SK-N-SH treated with all-trans-retinoic acid at 6 μM for 48 hours (cell line): ENCODE data around the gene CSRP2.

Source experiments
- ATAC-seq: fragments of 200-7000 bp; cut with Tn5 transposase; 3 replicates; pipeline ENCODE4 v1.9.1; 2020; ENCODE audit warnings: mild to moderate bottlenecking, moderate library complexity
- ARNTL ChIP-seq: fragments of 450-650 bp; formaldehyde crosslinking; IDR thresholded peaks from 2 replicates; pipeline ENCODE4 v1.5.0; 2020; ENCODE audit warnings: low read depth, mild to moderate bottlenecking, moderate library complexity, borderline replicate concordance
- BACH2 ChIP-seq: fragments of 250-450 bp; sonication (Bioruptor Pico); IDR thresholded peaks from 2 replicates; pipeline ENCODE4 v1.9.0; 2021; ENCODE audit warnings: mild to moderate bottlenecking, borderline replicate concordance
- CSDC2 ChIP-seq: fragments of 250-450 bp; sonication (Bioruptor Pico); IDR thresholded peaks from 2 replicates; pipeline ENCODE4 v1.5.0; 2020; ENCODE audit warnings: mild to moderate bottlenecking, moderate library complexity
- CSRNP3 ChIP-seq: fragments of 250-450 bp; sonication (Bioruptor Pico); IDR thresholded peaks from 2 replicates; pipeline ENCODE4 v1.5.1; 2021; ENCODE audit warnings: mild to moderate bottlenecking, moderate library complexity
- ESRRG ChIP-seq: fragments of 250-450 bp; sonication (Bioruptor Pico); IDR thresholded peaks from 2 replicates; pipeline ENCODE4 v1.6.1; 2021; ENCODE audit warnings: mild to moderate bottlenecking
- GLIS3 ChIP-seq: fragments of 250-450 bp; sonication (Bioruptor Pico); IDR thresholded peaks from 2 replicates; pipeline ENCODE4 v1.5.0; 2020; ENCODE audit warnings: mild to moderate bottlenecking, moderate library complexity
- OSR1 ChIP-seq: fragments of 250-450 bp; sonication (Bioruptor Pico); IDR thresholded peaks from 2 replicates; pipeline ENCODE4 v1.8.0; 2022; ENCODE audit warnings: moderate library complexity, mild to moderate bottlenecking, inconsistent platforms
- PATZ1 ChIP-seq: fragments of 250-450 bp; sonication (Bioruptor Pico); IDR thresholded peaks from 2 replicates; pipeline ENCODE4 v1.8.0; 2020; ENCODE audit warnings: mild to moderate bottlenecking, moderate library complexity, borderline replicate concordance
- PPARA ChIP-seq: fragments of 250-450 bp; sonication (Bioruptor Pico); IDR thresholded peaks from 2 replicates; pipeline ENCODE4 v1.5.0; 2020; ENCODE audit warnings: mild to moderate bottlenecking, borderline replicate concordance
- RARB ChIP-seq: fragments of 250-450 bp; sonication (Bioruptor Pico); IDR thresholded peaks from 2 replicates; pipeline ENCODE4 v1.8.0; 2021; ENCODE audit warnings: mild to moderate bottlenecking, moderate library complexity
- TCF4 ChIP-seq: fragments of 250-450 bp; sonication (Bioruptor Pico); IDR thresholded peaks from 2 replicates; pipeline ENCODE4 v1.8.0; 2021; ENCODE audit warnings: mild to moderate bottlenecking, moderate library complexity, borderline replicate concordance
- TOX ChIP-seq: fragments of 250-450 bp; sonication (Bioruptor Pico); IDR thresholded peaks from 2 replicates; pipeline ENCODE4 v1.8.0; 2021; ENCODE audit warnings: mild to moderate bottlenecking, moderate library complexity, borderline replicate concordance
- ZC3H10 ChIP-seq: fragments of 250-450 bp; sonication (Bioruptor Pico); IDR thresholded peaks from 2 replicates; pipeline ENCODE4 v1.5.1; 2021; ENCODE audit warnings: mild to moderate bottlenecking, moderate library complexity
- ZFP3 ChIP-seq: fragments of 250-450 bp; sonication (Bioruptor Pico); IDR thresholded peaks from 2 replicates; pipeline ENCODE4 v1.5.0; 2020; ENCODE audit warnings: mild to moderate bottlenecking, moderate library complexity
- ZFP30 ChIP-seq: fragments of 450-650 bp; formaldehyde crosslinking; IDR thresholded peaks from 2 replicates; pipeline ENCODE4 v1.5.0; 2022; ENCODE audit warnings: mild to moderate bottlenecking, moderate library complexity
- ZNF8 ChIP-seq: fragments of 450-650 bp; formaldehyde crosslinking; IDR thresholded peaks from 2 replicates; pipeline ENCODE4 v1.5.0; 2020; ENCODE audit warnings: mild to moderate bottlenecking, moderate library complexity
- TF ChIP-seq, protein P1 (sequence below): fragments of 250-450 bp; sonication (Bioruptor Pico); IDR thresholded peaks from 2 replicates; pipeline ENCODE4 v1.8.0; 2021; ENCODE audit warnings: low read depth, mild to moderate bottlenecking, moderate library complexity, borderline replicate concordance
- TF ChIP-seq, protein P2 (sequence below): fragments of 250-450 bp; sonication (Bioruptor Pico); IDR thresholded peaks from 2 replicates; pipeline ENCODE4 v1.5.0; 2020; ENCODE audit warnings: mild to moderate bottlenecking, moderate library complexity
- TF ChIP-seq, protein P3 (sequence below): fragments of 250-450 bp; sonication (Bioruptor Pico); IDR thresholded peaks from 2 replicates; pipeline ENCODE4 v1.5.1; 2020; ENCODE audit warnings: low read depth, mild to moderate bottlenecking, moderate library complexity

CSRP2 gene

GRCh38 chr12:76874027-76874426, 4.8 kb downstream of the CSRP2 start:
- no peak for ATAC-seq
- TF ChIP-seq, protein P1, sequence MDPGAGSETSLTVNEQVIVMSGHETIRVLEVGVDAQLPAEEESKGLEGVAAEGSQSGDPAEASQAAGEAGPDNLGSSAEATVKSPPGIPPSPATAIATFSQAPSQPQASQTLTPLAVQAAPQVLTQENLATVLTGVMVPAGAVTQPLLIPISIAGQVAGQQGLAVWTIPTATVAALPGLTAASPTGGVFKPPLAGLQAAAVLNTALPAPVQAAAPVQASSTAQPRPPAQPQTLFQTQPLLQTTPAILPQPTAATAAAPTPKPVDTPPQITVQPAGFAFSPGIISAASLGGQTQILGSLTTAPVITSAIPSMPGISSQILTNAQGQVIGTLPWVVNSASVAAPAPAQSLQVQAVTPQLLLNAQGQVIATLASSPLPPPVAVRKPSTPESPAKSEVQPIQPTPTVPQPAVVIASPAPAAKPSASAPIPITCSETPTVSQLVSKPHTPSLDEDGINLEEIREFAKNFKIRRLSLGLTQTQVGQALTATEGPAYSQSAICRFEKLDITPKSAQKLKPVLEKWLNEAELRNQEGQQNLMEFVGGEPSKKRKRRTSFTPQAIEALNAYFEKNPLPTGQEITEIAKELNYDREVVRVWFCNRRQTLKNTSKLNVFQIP (CRISPR knock-in tag) = no peak
- TF ChIP-seq GLIS3 (CRISPR knock-in tag) = no peak
- no peak for TF ChIP-seq CSRNP3
- TF ChIP-seq, protein P2, sequence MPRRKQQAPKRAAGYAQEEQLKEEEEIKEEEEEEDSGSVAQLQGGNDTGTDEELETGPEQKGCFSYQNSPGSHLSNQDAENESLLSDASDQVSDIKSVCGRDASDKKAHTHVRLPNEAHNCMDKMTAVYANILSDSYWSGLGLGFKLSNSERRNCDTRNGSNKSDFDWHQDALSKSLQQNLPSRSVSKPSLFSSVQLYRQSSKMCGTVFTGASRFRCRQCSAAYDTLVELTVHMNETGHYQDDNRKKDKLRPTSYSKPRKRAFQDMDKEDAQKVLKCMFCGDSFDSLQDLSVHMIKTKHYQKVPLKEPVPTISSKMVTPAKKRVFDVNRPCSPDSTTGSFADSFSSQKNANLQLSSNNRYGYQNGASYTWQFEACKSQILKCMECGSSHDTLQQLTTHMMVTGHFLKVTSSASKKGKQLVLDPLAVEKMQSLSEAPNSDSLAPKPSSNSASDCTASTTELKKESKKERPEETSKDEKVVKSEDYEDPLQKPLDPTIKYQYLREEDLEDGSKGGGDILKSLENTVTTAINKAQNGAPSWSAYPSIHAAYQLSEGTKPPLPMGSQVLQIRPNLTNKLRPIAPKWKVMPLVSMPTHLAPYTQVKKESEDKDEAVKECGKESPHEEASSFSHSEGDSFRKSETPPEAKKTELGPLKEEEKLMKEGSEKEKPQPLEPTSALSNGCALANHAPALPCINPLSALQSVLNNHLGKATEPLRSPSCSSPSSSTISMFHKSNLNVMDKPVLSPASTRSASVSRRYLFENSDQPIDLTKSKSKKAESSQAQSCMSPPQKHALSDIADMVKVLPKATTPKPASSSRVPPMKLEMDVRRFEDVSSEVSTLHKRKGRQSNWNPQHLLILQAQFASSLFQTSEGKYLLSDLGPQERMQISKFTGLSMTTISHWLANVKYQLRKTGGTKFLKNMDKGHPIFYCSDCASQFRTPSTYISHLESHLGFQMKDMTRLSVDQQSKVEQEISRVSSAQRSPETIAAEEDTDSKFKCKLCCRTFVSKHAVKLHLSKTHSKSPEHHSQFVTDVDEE = no peak
- TF ChIP-seq CSDC2 (CRISPR knock-in tag) = no peak
- TF ChIP-seq, protein P3, sequence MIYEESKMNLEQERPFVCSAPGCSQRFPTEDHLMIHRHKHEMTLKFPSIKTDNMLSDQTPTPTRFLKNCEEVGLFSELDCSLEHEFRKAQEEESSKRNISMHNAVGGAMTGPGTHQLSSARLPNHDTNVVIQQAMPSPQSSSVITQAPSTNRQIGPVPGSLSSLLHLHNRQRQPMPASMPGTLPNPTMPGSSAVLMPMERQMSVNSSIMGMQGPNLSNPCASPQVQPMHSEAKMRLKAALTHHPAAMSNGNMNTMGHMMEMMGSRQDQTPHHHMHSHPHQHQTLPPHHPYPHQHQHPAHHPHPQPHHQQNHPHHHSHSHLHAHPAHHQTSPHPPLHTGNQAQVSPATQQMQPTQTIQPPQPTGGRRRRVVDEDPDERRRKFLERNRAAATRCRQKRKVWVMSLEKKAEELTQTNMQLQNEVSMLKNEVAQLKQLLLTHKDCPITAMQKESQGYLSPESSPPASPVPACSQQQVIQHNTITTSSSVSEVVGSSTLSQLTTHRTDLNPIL (CRISPR knock-in tag) = no peak
- TF ChIP-seq, all 23 proteins: peak for 0

GRCh38 chr12:76872415-76872814, 6.4 kb downstream of the CSRP2 start:
- no peak for ATAC-seq
- TF ChIP-seq TCF4 (CRISPR knock-in tag) = no peak
- no peak for TF ChIP-seq ZFP30 (CRISPR knock-in tag)
- no peak for TF ChIP-seq RARB
- TF ChIP-seq ZFP3 = no peak
- TF ChIP-seq ARNTL (CRISPR knock-in tag) = no peak
- TF ChIP-seq, protein P3 (CRISPR knock-in tag) = no peak
- TF ChIP-seq, protein P2 = no peak
- TF ChIP-seq PATZ1 = no peak
- no peak for TF ChIP-seq ZC3H10 (CRISPR knock-in tag)
- no peak for TF ChIP-seq OSR1
- no peak for TF ChIP-seq CSDC2 (CRISPR knock-in tag)
- TF ChIP-seq, protein P1 (CRISPR knock-in tag) = no peak
- TF ChIP-seq GLIS3 (CRISPR knock-in tag) = no peak
- TF ChIP-seq ESRRG = no peak
- TF ChIP-seq TOX = no peak
- TF ChIP-seq BACH2 (CRISPR knock-in tag) = no peak
- TF ChIP-seq PPARA = no peak
- TF ChIP-seq ZNF8 (CRISPR knock-in tag) = no peak
- TF ChIP-seq CSRNP3 = no peak
